Naive thymus-derived CD4-positive, alpha-beta T cell (primary cell): Measurements from ENCODE around the gene ATP7B. TPM values are rescaled to one million over a fixed set of nuclear protein-coding genes. Genes with fewer than 3 reads are reported as not detected.

ENCODE experiments used
- ATAC-seq: fragments of 150-1000 bp; cut with Tn5 transposase; 2 replicates; pipeline ENCODE4 v1.10.0; 2021; ENCODE audit warnings: mild to moderate bottlenecking, moderate library complexity
- CTCF ChIA-PET: fragments of 350-600 bp; sonication (Branson Sonifier 250); formaldehyde crosslinking; loops from one replicate; lab custom pipeline; 2021; ENCODE audit warnings: antibody characterized with exemption; lab: Charles Lee
- POLR2A ChIA-PET: fragments of 350-600 bp; sonication (Branson Sonifier 250); formaldehyde crosslinking; loops from one replicate; lab custom pipeline; 2021; ENCODE audit warnings: antibody characterized with exemption, inconsistent platforms; lab: Charles Lee
- DNase-seq, 9 donors: peaks; one replicate each; pipeline versions ENCODE4 v3.0.0 to v3.0.0-alpha.2; 2020 to 2022; ENCODE audit warnings: mixed read lengths in 1 of 9
- H3K27ac ChIP-seq: one replicate; pipeline ENCODE4 v1.7.0; 2013; ENCODE audit warnings: mild to moderate bottlenecking, low read depth, low read length, moderate library complexity
- H3K27me3 ChIP-seq, 2 donors: one replicate each; pipeline ENCODE4 v1.7.0; 2013; ENCODE audit warnings: low read length in 2 of 2, mild to moderate bottlenecking in 2 of 2, moderate library complexity in 2 of 2; ENCODE audit not compliant: control insufficient read depth in 2 of 2, insufficient read depth in 2 of 2
- H3K36me3 ChIP-seq, 3 experiments: 1 replicate in 2 of 3; 2 replicates in 1 of 3; pipeline ENCODE4 v1.7.0; 2013; ENCODE audit warnings: low read length in 3 of 3, mild to moderate bottlenecking in 3 of 3, moderate library complexity in 1 of 3; ENCODE audit not compliant: insufficient read depth in 3 of 3, control insufficient read depth in 2 of 3
- H3K4me1 ChIP-seq, 2 donors: one replicate each; pipeline ENCODE4 v1.7.0; 2013; ENCODE audit warnings: low read length in 2 of 2, mild to moderate bottlenecking in 2 of 2, moderate library complexity in 1 of 2; ENCODE audit not compliant: control insufficient read depth in 2 of 2, insufficient read depth in 2 of 2
- H3K4me3 ChIP-seq: 2 replicates; pipeline ENCODE4 v1.7.0; 2013; ENCODE audit warnings: mild to moderate bottlenecking, low read length
- H3K9me3 ChIP-seq, 3 experiments: 1 replicate in 2 of 3; 2 replicates in 1 of 3; pipeline ENCODE4 v1.7.0; 2013; ENCODE audit warnings: low read length in 3 of 3; ENCODE audit not compliant: control insufficient read depth in 2 of 3
- H3K27ac Mint-ChIP-seq, 9 donors: one replicate each; pipeline ENCODE4 v1.8.0; 2020 to 2022; ENCODE audit warnings: mixed read lengths in 9 of 9, mild to moderate bottlenecking in 8 of 9, moderate library complexity in 5 of 9, inconsistent platforms in 2 of 9
- H3K27me3 Mint-ChIP-seq, 5 donors: one replicate each; pipeline ENCODE4 v1.8.0; 2021 to 2022; ENCODE audit warnings: mixed read lengths in 5 of 5, mild to moderate bottlenecking in 1 of 5
- H3K36me3 Mint-ChIP-seq, 5 donors: one replicate each; pipeline ENCODE4 v1.8.0; 2020 to 2022; ENCODE audit warnings: mixed read lengths in 5 of 5, mild to moderate bottlenecking in 3 of 5, inconsistent platforms in 1 of 5
- H3K4me1 Mint-ChIP-seq, 7 donors: one replicate each; pipeline ENCODE4 v1.8.0; 2020 to 2022; ENCODE audit warnings: mixed read lengths in 7 of 7, mild to moderate bottlenecking in 3 of 7, inconsistent platforms in 1 of 7
- H3K4me3 Mint-ChIP-seq, 10 donors: one replicate each; pipeline ENCODE4 v1.8.0; 2020 to 2022; ENCODE audit warnings: mild to moderate bottlenecking in 10 of 10, mixed read lengths in 10 of 10, moderate library complexity in 6 of 10, inconsistent platforms in 2 of 10
- H3K9me3 Mint-ChIP-seq, 11 donors: one replicate each; pipeline ENCODE4 v1.8.0; 2020 to 2022; ENCODE audit warnings: mixed read lengths in 11 of 11, mild to moderate bottlenecking in 4 of 11, inconsistent platforms in 1 of 11, moderate library complexity in 1 of 11
- intact Hi-C, 2 donors: fragments of 100-400 bp; cut with micrococcal nuclease; formaldehyde crosslinking; loops; one replicate each; pipeline ENCODE4 v1.15.1; 2023
- polyA plus RNA-seq, 2 donors: library from polyadenylated mRNA; unstranded; fragments of 300-500 nt; fragmentation: Illumina TruSeq; gene quantifications; one replicate each; pipeline ENCODE4 v1.2.3, GENCODE V29; 2021
- total RNA-seq, 6 experiments: library from RNA in 5 of 6; stranded (reverse) in 5 of 6; gene quantifications; 1 replicate in 5 of 6; 2 replicates in 1 of 6; pipeline ENCODE4 v1.2.3 and lab custom pipeline; 2021 to 2026

ATP7B gene
- total and polyA plus RNA-seq, 7 experiments from 2014 or later, result 0.18 to 1.4 (median 1.3) TPM

DNA sequence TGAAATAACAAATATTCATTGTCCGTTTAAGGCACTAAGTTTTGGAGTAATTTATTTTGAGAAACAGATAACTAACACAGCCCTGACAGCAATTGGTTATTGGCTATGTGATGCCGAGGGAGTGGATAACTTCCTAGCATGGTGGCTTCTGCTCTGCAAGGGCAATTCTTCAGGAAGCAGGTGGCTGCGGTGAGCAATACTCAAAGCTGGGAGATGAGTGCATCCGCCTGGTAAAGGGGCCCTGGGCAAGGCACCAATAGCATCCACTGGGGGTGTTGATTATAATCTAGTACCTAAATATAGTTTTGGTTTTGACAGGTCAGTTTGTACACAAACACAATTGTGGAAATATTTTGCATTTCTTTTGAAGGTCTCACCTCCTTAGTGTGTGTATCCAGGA, 108.5 kb downstream of the ATP7B start:
- Histone ChIP-seq H3K36me3 (no peaks in the 10 kb centered on the region), H3K27ac (no peak overlapping the region), H3K4me1 (no peaks in the 10 kb centered on the region), H3K9me3 (no peaks in the 10 kb centered on the region), H3K4me3 (no peak overlapping the region), H3K27me3 (no peaks in the 10 kb centered on the region)
- no peak overlapping the region for H3K4me3 Mint-ChIP-seq
- no peak overlapping the region for H3K27ac Mint-ChIP-seq
- CTCF ChIA-PET, result interaction anchor here (1.1 to 1.3 kb wide), 2 partner anchors 90 to 297 kb away, joined by 3 read pairs; no protein-coding TSS in a partner anchor
- no peak for DNase-seq
- H3K9me3 Mint-ChIP-seq, result peaks cover 0 to 3% (median 0%) of the 10 kb centered on the region in 11 donors
- no peaks in the 10 kb centered on the region for H3K36me3 Mint-ChIP-seq
- intact Hi-C loops, result no loop called here
- H3K4me1 Mint-ChIP-seq, result peaks cover 0 to 12% (median 4%) of the 10 kb centered on the region in 7 donors
- H3K27me3 Mint-ChIP-seq, result peaks cover 0 to 19% (median 0%) of the 10 kb centered on the region in 5 donors
- ATAC-seq, result no peak
- POLR2A ChIA-PET, result interaction anchor here (0.6 to 0.8 kb wide), 2 partner anchors 25 to 225 kb away, joined by 3 read pairs; no protein-coding TSS in a partner anchor

DNA sequence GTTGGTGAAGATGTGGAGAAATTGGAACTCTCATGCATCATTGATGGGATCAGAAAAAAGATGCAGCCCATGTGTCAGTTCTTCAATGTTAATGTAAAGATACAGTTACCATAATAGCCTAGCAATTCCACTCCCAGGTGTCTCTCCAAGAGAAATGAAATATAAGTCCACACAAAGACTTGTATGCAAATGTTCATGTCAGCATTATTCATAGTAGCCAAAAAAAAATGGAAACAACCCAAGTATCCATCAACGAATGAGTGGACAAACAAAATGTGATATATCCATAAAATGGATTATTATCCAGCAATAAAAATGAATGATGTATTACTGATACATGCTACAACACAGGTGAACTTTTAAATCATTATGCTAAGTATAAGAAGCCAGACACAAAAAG, 110.8 kb downstream of the ATP7B start:
- no peak overlapping the region for H3K27ac Mint-ChIP-seq
- CTCF ChIA-PET, result no interaction called here
- Histone ChIP-seq H3K27me3 (no peaks in the 10 kb centered on the region), H3K36me3 (no peaks in the 10 kb centered on the region), H3K4me3 (no peak overlapping the region), H3K9me3 (no peaks in the 10 kb centered on the region), H3K4me1 (no peaks in the 10 kb centered on the region), H3K27ac (no peak overlapping the region)
- POLR2A ChIA-PET, result no interaction called here
- no peak overlapping the region for H3K4me3 Mint-ChIP-seq
- intact Hi-C loops, result no loop called here
- H3K9me3 Mint-ChIP-seq, result no peaks in the 10 kb centered on the region
- peaks cover 0 to 12% (median 6%) of the 10 kb centered on the region in 7 donors for H3K4me1 Mint-ChIP-seq
- ATAC-seq, result no peak
- H3K27me3 Mint-ChIP-seq, result peaks cover 0 to 26% (median 5%) of the 10 kb centered on the region in 5 donors
- no peak for DNase-seq
- H3K36me3 Mint-ChIP-seq, result no peaks in the 10 kb centered on the region

GRCh38 chr13:51895906-51896888, 115.1 kb downstream of the ATP7B start:
- no peak overlapping the region for H3K27ac ChIP-seq
- Mint-ChIP-seq H3K4me3 (no peak overlapping the region), H3K4me1 (peaks cover 0 to 8% (median 0%) of the 10 kb centered on the region in 7 donors), H3K27ac (peak overlapping the region in 2 of 9 donors; percentile 22 to 42), H3K27me3 (peaks cover 7 to 26% (median 11%) of the 10 kb centered on the region in 5 donors), H3K9me3 (no peaks in the 10 kb centered on the region), H3K36me3 (no peaks in the 10 kb centered on the region)
- intact Hi-C loops, result loop anchor here (1.0 kb wide), 7 partner anchors 46 to 554 kb away; partner anchors contain the start of genes ALG11 (in 1 of the 2) and VPS36 (in 1 of the 2)
- CTCF ChIA-PET, result interaction anchor here (0.6 to 3.1 kb wide), 9 partner anchors 15 to 537 kb away, joined by 3 to 31 read pairs (median 4); partner anchors contain the start of gene NEK5
- no peaks in the 10 kb centered on the region for H3K36me3 ChIP-seq
- H3K27me3 ChIP-seq, result no peaks in the 10 kb centered on the region
- H3K4me3 ChIP-seq, result no peak overlapping the region
- ATAC-seq (peak; percentile 73), DNase-seq (peak in 8 of 9 donors; percentile 16 to 55 (median 40))
- no peaks in the 10 kb centered on the region for H3K9me3 ChIP-seq
- POLR2A ChIA-PET, result interaction anchor here (0.6 kb wide), 1 partner anchor 106 kb away, joined by 5 read pairs; no protein-coding TSS in a partner anchor
- no peaks in the 10 kb centered on the region for H3K4me1 ChIP-seq

- Mint-ChIP-seq H3K9me3 (no peaks in the 10 kb centered on the region), H3K4me1 (peaks cover 0 to 8% (median 0%) of the 10 kb centered on the region in 7 donors), H3K27ac (no peak overlapping the region), H3K27me3 (peaks cover 7 to 23% (median 11%) of the 10 kb centered on the region in 5 donors), H3K4me3 (no peak overlapping the region), H3K36me3 (no peaks in the 10 kb centered on the region)
- no peak for DNase-seq
- POLR2A ChIA-PET, result no interaction called here
- intact Hi-C loops, result no loop called here
- Histone ChIP-seq H3K9me3 (no peaks in the 10 kb centered on the region), H3K4me1 (no peaks in the 10 kb centered on the region), H3K36me3 (no peaks in the 10 kb centered on the region), H3K4me3 (no peak overlapping the region), H3K27me3 (no peaks in the 10 kb centered on the region), H3K27ac (no peak overlapping the region)
- CTCF ChIA-PET, result interaction anchor here (0.5 to 3.1 kb wide), 4 partner anchors 46 to 308 kb away, joined by 3 to 16 read pairs (median 8); no protein-coding TSS in a partner anchor
- no peak for ATAC-seq
These were observed 117.0 kb downstream of the ATP7B start for GRCh38 chr13:51894239-51894638.

- no peaks in the 10 kb centered on the region for H3K9me3 ChIP-seq
- no peak overlapping the region for H3K27ac ChIP-seq
- ChIA-PET CTCF (interaction anchor here (0.5 to 2.4 kb wide), 3 partner anchors 17 to 778 kb away, joined by 3 to 16 read pairs (median 3); no protein-coding TSS in a partner anchor), POLR2A (interaction anchor here (0.9 kb wide), 1 partner anchor 86 kb away, joined by 3 read pairs; no protein-coding TSS in a partner anchor)
- H3K4me1 Mint-ChIP-seq, result peaks cover 0 to 8% (median 0%) of the 10 kb centered on the region in 7 donors
- no peak overlapping the region for H3K4me3 Mint-ChIP-seq
- no peaks in the 10 kb centered on the region for H3K36me3 Mint-ChIP-seq
- peaks cover 7 to 20% (median 11%) of the 10 kb centered on the region in 5 donors for H3K27me3 Mint-ChIP-seq
- ATAC-seq (no peak), DNase-seq (no peak)
- no peaks in the 10 kb centered on the region for H3K9me3 Mint-ChIP-seq
- intact Hi-C loops, result no loop called here
- H3K4me1 ChIP-seq, result no peaks in the 10 kb centered on the region
- no peaks in the 10 kb centered on the region for H3K36me3 ChIP-seq
- H3K27ac Mint-ChIP-seq, result no peak overlapping the region
- no peaks in the 10 kb centered on the region for H3K27me3 ChIP-seq
- no peak overlapping the region for H3K4me3 ChIP-seq
These were observed 118.6 kb downstream of the ATP7B start for GRCh38 chr13:51892657-51893056.

GRCh38 chr13:51887468-51887867, 123.8 kb downstream of the ATP7B start:
- peaks cover 0 to 16% (median 3%) of the 10 kb centered on the region in 11 donors for H3K9me3 Mint-ChIP-seq
- H3K27me3 ChIP-seq, result no peaks in the 10 kb centered on the region
- H3K4me3 Mint-ChIP-seq, result no peak overlapping the region
- no peaks in the 10 kb centered on the region for H3K9me3 ChIP-seq
- no peak overlapping the region for H3K27ac Mint-ChIP-seq
- H3K4me1 ChIP-seq, result no peaks in the 10 kb centered on the region
- intact Hi-C loops, result no loop called here
- ATAC-seq (no peak), DNase-seq (no peak)
- H3K36me3 Mint-ChIP-seq, result peaks cover 0 to 7% (median 0%) of the 10 kb centered on the region in 5 donors
- no peak overlapping the region for H3K27ac ChIP-seq
- no peaks in the 10 kb centered on the region for H3K4me1 Mint-ChIP-seq
- ChIA-PET CTCF (no interaction called here), POLR2A (no interaction called here)
- H3K4me3 ChIP-seq, result no peak overlapping the region
- no peaks in the 10 kb centered on the region for H3K36me3 ChIP-seq
- H3K27me3 Mint-ChIP-seq, result peaks cover 0 to 13% (median 7%) of the 10 kb centered on the region in 5 donors
